Stimulated activated CD4-positive, alpha-beta T cell treated with anti-CD3 and anti-CD28 coated beads, Interleukin-12 subunit alpha, Interleukin-12 subunit beta, amount 100 ng/mL, for 24 hours (primary cell): ENCODE measurements around the gene IL11RA.

Experiments used
- DNase-seq, 2 experiments: peaks; one replicate each; pipeline ENCODE4 v3.0.0-alpha.2; 2020; ENCODE audit warnings: low read depth in 2 of 2

The IL11RA gene

GRCh38 chr9:34687276-34688030 is 35.5 kb downstream of the IL11RA start:
- no peak for DNase-seq

- no peak for DNase-seq
Observed at GRCh38 chr9:34688329-34689115, 36.5 kb downstream of the IL11RA start.

GRCh38 chr9:34689116-34689470 is 37.1 kb downstream of the IL11RA start:
- DNase-seq = no peak

GRCh38 chr9:34689512-34689911 is 37.5 kb downstream of the IL11RA start:
- DNase-seq = no peak

GRCh38 chr9:34690983-34691935 is 39.3 kb downstream of the IL11RA start, which contains the start of gene CCL19:
CCL19 (minus strand) TSS chr9:34691276; CDS start chr9:34691139, 137 bp downstream.
- no peak for DNase-seq

GRCh38 chr9:34691936-34692315 is 39.9 kb downstream of the IL11RA start:
- no peak for DNase-seq

- no peak for DNase-seq
Observed at GRCh38 chr9:34693560-34693959, 41.6 kb downstream of the IL11RA start.

GRCh38 chr9:34694811-34695210 is 42.8 kb downstream of the IL11RA start:
- no peak for DNase-seq

- DNase-seq = peak; percentile 47 to 76
Observed at GRCh38 chr9:34701023-34701768, 49.2 kb downstream of the IL11RA start.

GRCh38 chr9:34701769-34702736 is 50.1 kb downstream of the IL11RA start:
- DNase-seq = peak; percentile 66 to 86

- DNase-seq = no peak
Observed at GRCh38 chr9:34707130-34707529, 55.1 kb downstream of the IL11RA start.

- DNase-seq = no peak
Observed at GRCh38 chr9:34709196-34709978, 57.4 kb downstream of the IL11RA start.

GRCh38 chr9:34710023-34710422 is 58.0 kb downstream of the IL11RA start, which contains the start of gene CCL21:
CCL21 (minus strand) TSS chr9:34710136; CDS start chr9:34710066, 70 bp downstream.
- no peak for DNase-seq
